ENCODE data around the gene DRC7. TPM values are rescaled to one million over a fixed set of nuclear protein-coding genes. Genes with fewer than 3 reads are reported as not detected.
A peak's percentile ranks its signal among the peaks of the same experiment; 100 is the strongest.

DRC7 gene
- total RNA-seq, 1 donor from 2014 or later: 7.4 TPM

- H3K27ac Mint-ChIP-seq: peak within 1 kb of the TSS; percentile 97
- DNase-seq (ENCODE audit: extremely low spot score, unreplicated experiment): no peak
- no peaks in the 10 kb centered on the region for H3K27me3 Mint-ChIP-seq
- no peak for TF ChIP-seq CTCF (conservative IDR thresholded peaks at IDR 0.05)
- peaks cover 4% of the 10 kb centered on the region for H3K36me3 Mint-ChIP-seq
- H3K9me3 Mint-ChIP-seq: peaks cover 7% of the 10 kb centered on the region
- H3K4me1 Mint-ChIP-seq (ENCODE audit: unreplicated experiment): peaks cover 14% of the 10 kb centered on the region
- peak within 1 kb of the TSS; percentile 100 for H3K4me3 Mint-ChIP-seq
Measured at GRCh38 chr16:57735755-57736418, 41.3 kb downstream of the DRC7 start, which contains the start of gene KATNB1. Gene KATNB1, plus strand, starts transcription at chr16:57735770. Its CDS starts 1,474 bp downstream, at chr16:57737244.

GRCh38 chr16:57736419-57737351 lies 42.1 kb downstream of the DRC7 start:
- Mint-ChIP-seq H3K4me3 (peak overlapping the region; percentile 100), H3K36me3 (peaks cover 4% of the 10 kb centered on the region), H3K27me3 (no peaks in the 10 kb centered on the region), H3K27ac (peak overlapping the region; percentile 97), H3K4me1 (ENCODE audit: unreplicated experiment) (peaks cover 14% of the 10 kb centered on the region), H3K9me3 (peaks cover 7% of the 10 kb centered on the region)
- peak; percentile 47 for TF ChIP-seq CTCF (conservative IDR thresholded peaks at IDR 0.05)
- DNase-seq (ENCODE audit: extremely low spot score, unreplicated experiment): no peak

- no peak for TF ChIP-seq CTCF (conservative IDR thresholded peaks at IDR 0.05)
- Mint-ChIP-seq H3K4me1 (ENCODE audit: unreplicated experiment) (peaks cover 14% of the 10 kb centered on the region), H3K27ac (no peak overlapping the region), H3K9me3 (no peaks in the 10 kb centered on the region), H3K4me3 (no peak overlapping the region), H3K36me3 (no peaks in the 10 kb centered on the region), H3K27me3 (no peaks in the 10 kb centered on the region)
- no peak for DNase-seq (ENCODE audit: extremely low spot score, unreplicated experiment)
Measured at GRCh38 chr16:57738844-57739243, 44.2 kb downstream of the DRC7 start.

- Mint-ChIP-seq H3K36me3 (no peaks in the 10 kb centered on the region), H3K4me3 (no peak overlapping the region), H3K27ac (no peak overlapping the region), H3K4me1 (ENCODE audit: unreplicated experiment) (peaks cover 14% of the 10 kb centered on the region), H3K9me3 (no peaks in the 10 kb centered on the region), H3K27me3 (no peaks in the 10 kb centered on the region)
- no peak for DNase-seq (ENCODE audit: extremely low spot score, unreplicated experiment)
- TF ChIP-seq CTCF (conservative IDR thresholded peaks at IDR 0.05): no peak
Measured at GRCh38 chr16:57739756-57740422, 45.3 kb downstream of the DRC7 start.

GRCh38 chr16:57740423-57741071 lies 45.9 kb downstream of the DRC7 start:
- H3K4me3 Mint-ChIP-seq: no peak overlapping the region
- H3K4me1 Mint-ChIP-seq (ENCODE audit: unreplicated experiment): peaks cover 11% of the 10 kb centered on the region
- no peak overlapping the region for H3K27ac Mint-ChIP-seq
- TF ChIP-seq CTCF (conservative IDR thresholded peaks at IDR 0.05): no peak
- H3K36me3 Mint-ChIP-seq: no peaks in the 10 kb centered on the region
- DNase-seq (ENCODE audit: extremely low spot score, unreplicated experiment): no peak
- no peaks in the 10 kb centered on the region for H3K9me3 Mint-ChIP-seq
- H3K27me3 Mint-ChIP-seq: no peaks in the 10 kb centered on the region
